MM.1S (cell line): ENCODE data around the gene OR52H1.
A peak's percentile ranks its signal among the peaks of the same experiment; 100 is the strongest.

Experiments used
- DNase-seq: peaks from one replicate; pipeline ENCODE4 v3.0.0-alpha.2; 2015
- H2AFZ ChIP-seq: fragments of 300-600 bp; sonication (generic); 2 replicates; pipeline ENCODE4 v1.6.0; 2016; ENCODE audit warnings: antibody characterized with exemption, low read length
- H3F3A ChIP-seq: fragments of 300-600 bp; sonication (generic); 2 replicates; pipeline ENCODE4 v1.6.1; 2016; ENCODE audit warnings: mild to moderate bottlenecking, antibody characterized with exemption, low read length, moderate library complexity, mixed read lengths; ENCODE audit not compliant: insufficient read depth
- H3K27ac ChIP-seq: fragments of 300-600 bp; sonication (generic); 2 replicates; pipeline ENCODE4 v1.5.1; 2016; ENCODE audit warnings: mild to moderate bottlenecking, low read length
- H3K27me3 ChIP-seq: fragments of 300-600 bp; sonication (generic); replicated peaks from 2 replicates; pipeline ENCODE4 v1.6.0; 2016; ENCODE audit warnings: low read length; ENCODE audit not compliant: insufficient read depth
- H3K36me3 ChIP-seq: fragments of 300-600 bp; sonication (generic); replicated peaks from 2 replicates; pipeline ENCODE4 v1.6.1; 2016; ENCODE audit warnings: mild to moderate bottlenecking, low read length, mixed read lengths; ENCODE audit not compliant: insufficient read depth
- H3K4me1 ChIP-seq: fragments of 300-600 bp; sonication (generic); 2 replicates; pipeline ENCODE4 v1.6.1; 2016; ENCODE audit warnings: low read length, mixed read lengths
- H3K4me2 ChIP-seq: fragments of 300-600 bp; sonication (generic); 2 replicates; pipeline ENCODE4 v1.6.0; 2016; ENCODE audit warnings: low read depth, low read length
- H3K4me3 ChIP-seq: fragments of 300-600 bp; sonication (generic); 2 replicates; pipeline ENCODE4 v1.5.1; 2016; ENCODE audit warnings: low read length, mixed read lengths
- H3K79me2 ChIP-seq: fragments of 300-600 bp; sonication (generic); 2 replicates; pipeline ENCODE4 v1.6.1; 2016; ENCODE audit warnings: mixed run types, low read length, mixed read lengths
- H3K9ac ChIP-seq: fragments of 300-600 bp; sonication (generic); 2 replicates; pipeline ENCODE4 v1.6.1; 2016; ENCODE audit warnings: low read length, mixed read lengths
- H3K9me2 ChIP-seq: fragments of 300-600 bp; sonication (generic); replicated peaks from 2 replicates; pipeline ENCODE4 v1.6.1; 2016; ENCODE audit warnings: mild to moderate bottlenecking, low read length, mixed read lengths; ENCODE audit not compliant: insufficient read depth
- H3K9me3 ChIP-seq: fragments of 300-600 bp; sonication (generic); replicated peaks from 2 replicates; pipeline ENCODE4 v1.6.1; 2016; ENCODE audit warnings: mild to moderate bottlenecking, low read length, mixed read lengths; ENCODE audit not compliant: insufficient read depth
- H4K20me1 ChIP-seq: fragments of 300-600 bp; sonication (generic); 2 replicates; pipeline ENCODE4 v1.6.1; 2016; ENCODE audit warnings: mild to moderate bottlenecking, low read length, moderate library complexity, mixed read lengths; ENCODE audit not compliant: insufficient read depth
- CTCF ChIP-seq: fragments of 300-600 bp; sonication (generic); IDR thresholded peaks from 2 replicates; pipeline ENCODE4 v1.5.1; 2016; ENCODE audit warnings: antibody characterized with exemption, low read length, mixed read lengths
- EZH2 ChIP-seq: fragments of 300-600 bp; sonication (generic); optimal IDR thresholded peaks from 2 replicates; pipeline ENCODE3; 2017; ENCODE audit warnings: low read depth, mild to moderate bottlenecking, antibody characterized with exemption, low read length, mixed read lengths
- EZH2phosphoT487 ChIP-seq: fragments of 300-600 bp; sonication (generic); IDR thresholded peaks from 2 replicates; pipeline ENCODE4 v1.6.1; 2018; ENCODE audit warnings: antibody characterized with exemption, low read length

OR52H1 gene

GRCh38 chr11:5557751-5558150, 9.4 kb upstream of the OR52H1 start:
- DNase-seq: no peak
- Histone ChIP-seq H3K27me3 (no peaks in the 10 kb centered on the region), H3K4me3 (no peak overlapping the region), H3K79me2 (no peaks in the 10 kb centered on the region), H3F3A (no peaks in the 10 kb centered on the region), H3K27ac (no peak overlapping the region), H3K9me2 (no peaks in the 10 kb centered on the region), H3K9ac (no peak overlapping the region), H4K20me1 (no peaks in the 10 kb centered on the region), H3K9me3 (no peaks in the 10 kb centered on the region), H3K4me1 (peaks cover 6% of the 10 kb centered on the region), H2AFZ (no peak overlapping the region), H3K4me2 (no peak overlapping the region), H3K36me3 (no peaks in the 10 kb centered on the region)
- TF ChIP-seq EZH2 (no peak), CTCF (no peak), EZH2phosphoT487 (no peak)

- Histone ChIP-seq H3F3A (no peaks in the 10 kb centered on the region), H3K27ac (no peak overlapping the region), H3K36me3 (no peaks in the 10 kb centered on the region), H3K4me3 (no peak overlapping the region), H2AFZ (no peak overlapping the region), H3K79me2 (no peaks in the 10 kb centered on the region), H3K4me2 (no peak overlapping the region), H3K9me2 (no peaks in the 10 kb centered on the region), H3K9me3 (no peaks in the 10 kb centered on the region), H3K4me1 (peaks cover 6% of the 10 kb centered on the region), H3K9ac (no peak overlapping the region), H4K20me1 (no peaks in the 10 kb centered on the region), H3K27me3 (no peaks in the 10 kb centered on the region)
- TF ChIP-seq EZH2phosphoT487: no peak
- TF ChIP-seq EZH2: no peak
- TF ChIP-seq CTCF: no peak
- no peak for DNase-seq
These were observed 8.4 kb upstream of the OR52H1 start for GRCh38 chr11:5556596-5557188.

- Histone ChIP-seq H3K9me3 (no peaks in the 10 kb centered on the region), H3K27me3 (no peaks in the 10 kb centered on the region), H2AFZ (0 out of 2 replicates have a peak overlapping the region, but pooled peaks have one; percentile 6), H3F3A (no peaks in the 10 kb centered on the region), H3K36me3 (no peaks in the 10 kb centered on the region), H3K79me2 (no peaks in the 10 kb centered on the region), H3K4me1 (peaks cover 9% of the 10 kb centered on the region), H3K9ac (no peak overlapping the region; the same call in 1 of the 2 replicates), H3K4me2 (peak overlapping the region; percentile 19; the same call in 1 of the 2 replicates), H3K4me3 (no peak overlapping the region), H4K20me1 (no peaks in the 10 kb centered on the region), H3K9me2 (no peaks in the 10 kb centered on the region), H3K27ac (no peak overlapping the region)
- TF ChIP-seq EZH2phosphoT487 (no peak), CTCF (peak; percentile 43), EZH2 (no peak)
- DNase-seq: peak; percentile 10
These were observed 5.0 kb upstream of the OR52H1 start for GRCh38 chr11:5553343-5553742.
